Activated CD8-positive, alpha-beta memory T cell treated with anti-CD3 and anti-CD28 coated beads, Interleukin-2, amount 50 U/mL, for 24 hours (primary cell): ENCODE results near the gene C11orf58.

Source experiments
- DNase-seq: peaks from one replicate; pipeline ENCODE4 v3.0.0-alpha.2; 2020; ENCODE audit errors: extremely low read depth

Gene C11orf58

GRCh38 chr11:16801288-16801980 is 63.0 kb downstream of the C11orf58 start:
- DNase-seq = no peak

- no peak for DNase-seq
Observed at GRCh38 chr11:16804104-16804947, 65.9 kb downstream of the C11orf58 start.

- DNase-seq = no peak
Observed at GRCh38 chr11:16805938-16806337, 67.5 kb downstream of the C11orf58 start.

DNA sequence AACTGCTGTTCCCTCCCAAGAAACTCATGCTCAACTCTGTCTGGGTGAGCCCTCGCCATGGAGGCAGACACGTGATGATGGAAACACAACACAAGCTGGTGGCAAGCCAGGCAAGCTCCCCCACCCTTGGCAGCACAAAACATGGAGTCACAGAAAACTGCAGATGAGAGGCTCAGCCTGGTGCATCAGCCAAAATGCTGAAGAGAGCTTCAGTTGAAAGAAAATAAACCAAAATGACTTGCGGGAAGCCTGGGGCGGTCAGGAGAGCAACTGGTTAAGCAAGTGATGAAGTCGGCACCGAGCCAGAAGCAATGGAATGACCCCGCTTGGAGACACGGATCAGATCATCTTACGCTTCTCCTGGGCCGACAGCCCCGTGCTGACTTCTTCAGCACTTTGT is 68.3 kb downstream of the C11orf58 start:
- no peak for DNase-seq

- no peak for DNase-seq
Observed at GRCh38 chr11:16807306-16807705, 68.9 kb downstream of the C11orf58 start.
